UCSD-AML1 (cell line): Measurements from ENCODE around the gene TRIM2.
A peak's percentile ranks its signal among the peaks of the same experiment; 100 is the strongest.
"Not testable (repeated sequence)": the region's sequence is repeated elsewhere in the genome, so short reads cannot be mapped to it uniquely, and the experiment has no call there.

Experiments
- DNase-seq: peaks from one replicate; lab custom pipeline; 2025; ENCODE audit not compliant: unreplicated experiment; lab: John Stamatoyannopoulos, UW

Gene TRIM2

GRCh38 chr4:153204247-153204671, at the start of gene TRIM2:
TRIM2 (plus strand) TSS chr4:153204443; CDS start chr4:153204531, 88 bp downstream.
- no peak for DNase-seq

- DNase-seq, result no peak
Measured at GRCh38 chr4:153155686-153156085, 48.6 kb upstream of the TRIM2 start.

GRCh38 chr4:153156263-153156662, 48.0 kb upstream of the TRIM2 start:
- peak; percentile 71 for DNase-seq

GRCh38 chr4:153156721-153157120, 47.5 kb upstream of the TRIM2 start:
- DNase-seq, result no peak

GRCh38 chr4:153159016-153159415, 45.2 kb upstream of the TRIM2 start:
- no peak for DNase-seq

GRCh38 chr4:153159728-153160221, 44.5 kb upstream of the TRIM2 start:
- no peak for DNase-seq

GRCh38 chr4:153160821-153161220, 43.4 kb upstream of the TRIM2 start:
- DNase-seq, result no peak

GRCh38 chr4:153161226-153161963, 42.8 kb upstream of the TRIM2 start:
- DNase-seq, result no peak

GRCh38 chr4:153165236-153165635, 39.0 kb upstream of the TRIM2 start:
- not testable (repeated sequence) for DNase-seq

GRCh38 chr4:153166716-153167501, 37.3 kb upstream of the TRIM2 start:
- DNase-seq, result no peak

- no peak for DNase-seq
Measured at GRCh38 chr4:153169776-153170175, 34.5 kb upstream of the TRIM2 start.

- DNase-seq, result no peak
Measured at GRCh38 chr4:153170407-153170806, 33.8 kb upstream of the TRIM2 start.

GRCh38 chr4:153174821-153175567, 29.2 kb upstream of the TRIM2 start:
- no peak for DNase-seq

GRCh38 chr4:153176938-153177337, 27.3 kb upstream of the TRIM2 start:
- no peak for DNase-seq

- no peak for DNase-seq
Measured at GRCh38 chr4:153177841-153178240, 26.4 kb upstream of the TRIM2 start.

- DNase-seq, result no peak
Measured at GRCh38 chr4:153179100-153179499, 25.1 kb upstream of the TRIM2 start.

GRCh38 chr4:153181293-153181692, 22.9 kb upstream of the TRIM2 start:
- no peak for DNase-seq

- DNase-seq, result no peak
Measured at GRCh38 chr4:153181700-153182099, 22.5 kb upstream of the TRIM2 start.

GRCh38 chr4:153183146-153183545, 21.1 kb upstream of the TRIM2 start:
- no peak for DNase-seq

- no peak for DNase-seq
Measured at GRCh38 chr4:153185331-153185852, 18.9 kb upstream of the TRIM2 start.

GRCh38 chr4:153186046-153186728, 18.1 kb upstream of the TRIM2 start:
- no peak for DNase-seq
